Activated CD4-positive, alpha-beta T cell treated with anti-CD3 and anti-CD28 coated beads for 36 hours (primary cell): ENCODE measurements around the gene LAMA2. TPM values are rescaled to one million over a fixed set of nuclear protein-coding genes. Genes with fewer than 3 reads are reported as not detected.

Experiments used
- ATAC-seq: fragments of 200-7000 bp; cut with Tn5 transposase; one replicate; pipeline ENCODE4 v1.10.0; 2021; ENCODE audit warnings: mild to moderate bottlenecking, moderate library complexity
- CTCF ChIA-PET: fragments of 350-600 bp; sonication (Branson Sonifier 250); formaldehyde crosslinking; loops from one replicate; lab custom pipeline; 2021; ENCODE audit warnings: antibody characterized with exemption; lab: Charles Lee
- POLR2A ChIA-PET: fragments of 350-600 bp; sonication (Branson Sonifier 250); formaldehyde crosslinking; loops from one replicate; lab custom pipeline; 2021; ENCODE audit warnings: antibody characterized with exemption, inconsistent platforms; lab: Charles Lee
- DNase-seq: peaks from one replicate; pipeline ENCODE4 v3.0.0-alpha.2; 2020
- H3K27ac Mint-ChIP-seq: one replicate; pipeline ENCODE4 v1.8.0; 2021; ENCODE audit warnings: mixed read lengths
- H3K27me3 Mint-ChIP-seq: one replicate; pipeline ENCODE4 v1.8.0; 2021; ENCODE audit warnings: mixed read lengths
- H3K36me3 Mint-ChIP-seq: one replicate; pipeline ENCODE4 v1.8.0; 2021; ENCODE audit warnings: low read depth, mixed read lengths
- H3K4me1 Mint-ChIP-seq: one replicate; pipeline ENCODE4 v1.8.0; 2021; ENCODE audit warnings: mixed read lengths
- H3K4me3 Mint-ChIP-seq: one replicate; pipeline ENCODE4 v1.8.0; 2021; ENCODE audit warnings: mild to moderate bottlenecking, moderate library complexity, mixed read lengths
- H3K9me3 Mint-ChIP-seq: one replicate; pipeline ENCODE4 v1.8.0; 2021; ENCODE audit warnings: low read depth, mixed read lengths
- intact Hi-C, 2 experiments: fragments of 100-400 bp; cut with DNase I in 1 of 2; cut with micrococcal nuclease in 1 of 2; formaldehyde crosslinking; loops; one replicate each; pipeline versions ENCODE4 v1.14.2 to v1.15.1; 2022 to 2024; cut with DNase I, micrococcal nuclease
- total RNA-seq, 2 experiments: library from RNA; stranded (reverse); gene quantifications; one replicate each; pipeline ENCODE4 v1.2.3, GENCODE V29; 2021

LAMA2 gene
- total RNA-seq, 2 experiments from 2014 or later: 0.65 to 0.80 TPM

- DNase-seq (no peak), ATAC-seq (no peak)
- CTCF ChIA-PET: interaction anchor here (3.0 kb wide), 1 partner anchor 10 kb away, joined by 13 read pairs; no protein-coding TSS in a partner anchor
- no peaks in the 10 kb centered on the region for H3K4me1 Mint-ChIP-seq
- H3K27ac Mint-ChIP-seq: no peak overlapping the region
- POLR2A ChIA-PET: no interaction called here
- no peaks in the 10 kb centered on the region for H3K27me3 Mint-ChIP-seq
- intact Hi-C loops: no loop called here
- no peak overlapping the region for H3K4me3 Mint-ChIP-seq
- no peaks in the 10 kb centered on the region for H3K36me3 Mint-ChIP-seq
- H3K9me3 Mint-ChIP-seq: no peaks in the 10 kb centered on the region
Measured at GRCh38 chr6:129262661-129263060, 379.7 kb downstream of the LAMA2 start.

- POLR2A ChIA-PET: no interaction called here
- Mint-ChIP-seq H3K36me3 (no peaks in the 10 kb centered on the region), H3K9me3 (no peaks in the 10 kb centered on the region)
Measured at GRCh38 chr6:129263176-129263575, 380.2 kb downstream of the LAMA2 start.

GRCh38 chr6:129264480-129265045, 381.6 kb downstream of the LAMA2 start:
- ChIA-PET POLR2A (no interaction called here), CTCF (interaction anchor here (3.0 kb wide), 1 partner anchor 11 kb away, joined by 13 read pairs; no protein-coding TSS in a partner anchor)
- no peaks in the 10 kb centered on the region for H3K9me3 Mint-ChIP-seq
- H3K36me3 Mint-ChIP-seq: no peaks in the 10 kb centered on the region
- H3K4me3 Mint-ChIP-seq: no peak overlapping the region
- no peaks in the 10 kb centered on the region for H3K27me3 Mint-ChIP-seq
- no peak overlapping the region for H3K27ac Mint-ChIP-seq
- no peaks in the 10 kb centered on the region for H3K4me1 Mint-ChIP-seq
- DNase-seq: no peak
- ATAC-seq: no peak
- intact Hi-C loops: no loop called here

More at GRCh38 chr6:129263176-129263575, 380.2 kb downstream of the LAMA2 start:
- H3K4me3 Mint-ChIP-seq: no peak overlapping the region
- CTCF ChIA-PET: interaction anchor here (3.0 kb wide), 1 partner anchor 10 kb away, joined by 13 read pairs; no protein-coding TSS in a partner anchor
- H3K27me3 Mint-ChIP-seq: no peaks in the 10 kb centered on the region
- DNase-seq: no peak
- no peak for ATAC-seq
- H3K27ac Mint-ChIP-seq: no peak overlapping the region
- no peaks in the 10 kb centered on the region for H3K4me1 Mint-ChIP-seq
- intact Hi-C loops: no loop called here

GRCh38 chr6:129267028-129267427, 384.1 kb downstream of the LAMA2 start:
- H3K36me3 Mint-ChIP-seq: no peaks in the 10 kb centered on the region

DNA sequence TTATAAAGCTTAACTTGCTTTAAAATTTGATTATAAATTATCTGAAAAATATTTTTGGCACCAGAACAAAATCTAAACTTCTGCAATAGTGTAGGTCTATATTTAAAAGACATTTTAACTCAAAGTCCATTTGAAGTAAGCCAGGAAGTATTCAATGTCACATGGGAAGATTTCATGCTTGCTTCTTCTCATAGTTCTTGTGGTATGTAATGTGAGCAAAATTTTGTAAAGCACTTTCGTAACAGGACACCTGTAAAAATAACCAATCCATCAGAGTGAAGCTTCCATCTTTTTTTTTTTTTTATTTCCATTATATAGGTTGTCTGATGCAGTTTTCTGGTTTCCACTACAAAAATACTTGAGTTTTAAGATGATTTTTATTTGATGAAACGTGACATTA, 386.1 kb downstream of the LAMA2 start:
- Mint-ChIP-seq H3K4me1 (no peaks in the 10 kb centered on the region), H3K27me3 (no peaks in the 10 kb centered on the region), H3K9me3 (no peaks in the 10 kb centered on the region), H3K36me3 (no peaks in the 10 kb centered on the region), H3K27ac (no peak overlapping the region), H3K4me3 (no peak overlapping the region)
- DNase-seq (no peak), ATAC-seq (no peak)
- ChIA-PET POLR2A (no interaction called here), CTCF (interaction anchor here (0.9 kb wide), 1 partner anchor 101 kb away, joined by 5 read pairs; no protein-coding TSS in a partner anchor)
- intact Hi-C loops: no loop called here

More at GRCh38 chr6:129267028-129267427, 384.1 kb downstream of the LAMA2 start:
- no peak for ATAC-seq
- Mint-ChIP-seq H3K9me3 (no peaks in the 10 kb centered on the region), H3K27ac (no peak overlapping the region), H3K4me1 (no peaks in the 10 kb centered on the region), H3K4me3 (no peak overlapping the region), H3K27me3 (no peaks in the 10 kb centered on the region)
- intact Hi-C loops: no loop called here
- DNase-seq: no peak
- CTCF ChIA-PET: interaction anchor here (1.1 to 1.4 kb wide), 3 partner anchors 13 to 15 kb away, joined by 4 read pairs; no protein-coding TSS in a partner anchor
- POLR2A ChIA-PET: no interaction called here

GRCh38 chr6:129269891-129270290, 387.0 kb downstream of the LAMA2 start:
- POLR2A ChIA-PET: no interaction called here
- no peaks in the 10 kb centered on the region for H3K36me3 Mint-ChIP-seq
- no peaks in the 10 kb centered on the region for H3K9me3 Mint-ChIP-seq
- CTCF ChIA-PET: interaction anchor here (1.2 to 1.6 kb wide), 2 partner anchors 10 to 101 kb away, joined by 3 to 5 read pairs; no protein-coding TSS in a partner anchor
- ATAC-seq (no peak), DNase-seq (no peak)
- H3K4me3 Mint-ChIP-seq: no peak overlapping the region
- intact Hi-C loops: no loop called here
- no peaks in the 10 kb centered on the region for H3K27me3 Mint-ChIP-seq
- no peaks in the 10 kb centered on the region for H3K4me1 Mint-ChIP-seq
- no peak overlapping the region for H3K27ac Mint-ChIP-seq

DNA sequence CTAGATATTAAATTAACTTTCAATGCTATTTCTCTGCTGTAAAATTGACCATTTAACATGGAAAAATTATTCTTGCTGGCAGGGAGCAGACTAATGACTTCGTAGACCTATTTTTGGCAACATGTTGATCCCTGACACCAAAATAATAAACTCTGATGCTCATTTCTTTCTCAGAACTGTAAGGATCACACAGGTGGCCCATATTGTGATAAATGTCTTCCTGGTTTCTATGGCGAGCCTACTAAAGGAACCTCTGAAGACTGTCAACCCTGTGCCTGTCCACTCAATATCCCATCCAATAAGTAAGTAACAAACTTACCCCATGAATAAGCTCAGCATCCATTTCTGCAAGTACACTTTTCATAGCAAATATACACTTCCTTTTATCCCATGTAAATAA, 387.5 kb downstream of the LAMA2 start:
- CTCF ChIA-PET: interaction anchor here (1.0 to 1.6 kb wide), 3 partner anchors 9 to 100 kb away, joined by 3 to 5 read pairs (median 3); no protein-coding TSS in a partner anchor
- ATAC-seq (no peak), DNase-seq (no peak)
- H3K9me3 Mint-ChIP-seq: no peaks in the 10 kb centered on the region
- intact Hi-C loops: no loop called here
- POLR2A ChIA-PET: no interaction called here
- no peaks in the 10 kb centered on the region for H3K4me1 Mint-ChIP-seq
- no peaks in the 10 kb centered on the region for H3K27me3 Mint-ChIP-seq
- no peak overlapping the region for H3K27ac Mint-ChIP-seq
- H3K36me3 Mint-ChIP-seq: no peaks in the 10 kb centered on the region
- H3K4me3 Mint-ChIP-seq: no peak overlapping the region

DNA sequence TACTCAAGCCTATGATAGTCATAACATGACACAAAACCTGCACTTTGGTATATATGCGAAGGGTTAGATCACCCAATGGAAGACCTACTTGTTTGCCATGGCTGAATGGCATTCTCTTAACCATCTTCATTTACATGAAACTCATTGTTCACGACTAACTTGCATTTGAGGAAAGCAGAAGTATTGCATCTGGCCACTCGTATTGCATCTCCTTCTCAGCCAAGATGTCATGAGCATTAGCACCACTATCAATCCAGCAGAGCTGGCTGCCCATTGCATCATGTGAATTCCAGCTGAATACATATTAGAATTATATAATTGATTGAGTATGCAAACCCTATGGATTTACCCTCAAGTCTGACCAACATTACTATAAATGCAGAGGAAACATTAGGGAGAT, 390.2 kb downstream of the LAMA2 start:
- H3K27ac Mint-ChIP-seq: no peak overlapping the region
- DNase-seq: no peak
- ChIA-PET POLR2A (no interaction called here), CTCF (no interaction called here)
- no peak overlapping the region for H3K4me3 Mint-ChIP-seq
- no peaks in the 10 kb centered on the region for H3K9me3 Mint-ChIP-seq
- intact Hi-C loops: no loop called here
- no peak for ATAC-seq
- H3K4me1 Mint-ChIP-seq: no peaks in the 10 kb centered on the region
- peaks cover 1% of the 10 kb centered on the region for H3K27me3 Mint-ChIP-seq
- H3K36me3 Mint-ChIP-seq: no peaks in the 10 kb centered on the region

DNA sequence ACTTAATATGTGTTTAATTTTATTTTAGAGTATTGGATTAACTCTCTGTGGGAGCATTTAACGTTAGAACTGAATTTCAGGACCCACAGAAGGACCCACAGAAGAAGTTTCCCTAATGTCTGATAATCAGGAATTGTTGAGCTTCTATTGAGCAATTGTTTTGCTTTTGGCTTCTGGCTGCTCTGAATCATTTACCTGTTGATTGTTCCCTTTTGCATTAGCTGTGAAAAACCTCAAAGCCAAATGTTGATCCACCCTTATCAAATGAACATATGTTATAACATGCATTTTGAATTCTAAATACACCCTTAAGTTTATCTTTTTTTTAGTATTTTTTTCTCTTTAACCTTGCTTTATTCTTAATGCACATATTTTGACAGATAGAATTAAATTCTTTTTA, 393.5 kb downstream of the LAMA2 start:
- H3K27ac Mint-ChIP-seq: no peak overlapping the region
- H3K9me3 Mint-ChIP-seq: no peaks in the 10 kb centered on the region
- H3K4me3 Mint-ChIP-seq: no peak overlapping the region
- intact Hi-C loops: no loop called here
- H3K36me3 Mint-ChIP-seq: no peaks in the 10 kb centered on the region
- DNase-seq: no peak
- H3K4me1 Mint-ChIP-seq: peaks cover 12% of the 10 kb centered on the region
- CTCF ChIA-PET: interaction anchor here (0.7 to 1.0 kb wide), 2 partner anchors 28 to 459 kb away, joined by 3 read pairs; no protein-coding TSS in a partner anchor
- POLR2A ChIA-PET: no interaction called here
- peaks cover 1% of the 10 kb centered on the region for H3K27me3 Mint-ChIP-seq
- no peak for ATAC-seq

DNA sequence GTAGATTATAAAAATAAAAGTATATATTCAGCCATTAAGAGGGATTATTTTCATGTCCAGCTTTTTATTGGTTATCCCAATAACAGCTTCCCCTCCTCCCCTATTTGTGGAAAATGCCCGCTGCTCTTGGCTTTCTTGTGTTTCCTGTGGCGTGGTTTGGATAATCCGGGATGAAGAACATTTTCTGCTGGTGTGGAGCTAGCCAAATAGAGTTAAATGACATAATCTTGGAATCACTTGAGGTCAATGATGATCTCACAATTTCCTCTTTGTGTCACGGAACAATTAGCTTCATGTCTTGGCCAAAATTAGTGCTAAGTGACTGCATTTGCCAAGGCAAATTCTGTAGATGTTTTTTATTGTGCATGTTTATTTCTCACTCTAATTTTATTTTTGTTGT, 394.0 kb downstream of the LAMA2 start:
- intact Hi-C loops: no loop called here
- POLR2A ChIA-PET: no interaction called here
- Mint-ChIP-seq H3K27me3 (peaks cover 1% of the 10 kb centered on the region), H3K9me3 (no peaks in the 10 kb centered on the region), H3K4me1 (peaks cover 12% of the 10 kb centered on the region), H3K27ac (no peak overlapping the region), H3K36me3 (no peaks in the 10 kb centered on the region), H3K4me3 (no peak overlapping the region)
- CTCF ChIA-PET: interaction anchor here (0.7 to 1.0 kb wide), 2 partner anchors 28 to 459 kb away, joined by 3 read pairs; no protein-coding TSS in a partner anchor
- ATAC-seq (no peak), DNase-seq (no peak)

DNA sequence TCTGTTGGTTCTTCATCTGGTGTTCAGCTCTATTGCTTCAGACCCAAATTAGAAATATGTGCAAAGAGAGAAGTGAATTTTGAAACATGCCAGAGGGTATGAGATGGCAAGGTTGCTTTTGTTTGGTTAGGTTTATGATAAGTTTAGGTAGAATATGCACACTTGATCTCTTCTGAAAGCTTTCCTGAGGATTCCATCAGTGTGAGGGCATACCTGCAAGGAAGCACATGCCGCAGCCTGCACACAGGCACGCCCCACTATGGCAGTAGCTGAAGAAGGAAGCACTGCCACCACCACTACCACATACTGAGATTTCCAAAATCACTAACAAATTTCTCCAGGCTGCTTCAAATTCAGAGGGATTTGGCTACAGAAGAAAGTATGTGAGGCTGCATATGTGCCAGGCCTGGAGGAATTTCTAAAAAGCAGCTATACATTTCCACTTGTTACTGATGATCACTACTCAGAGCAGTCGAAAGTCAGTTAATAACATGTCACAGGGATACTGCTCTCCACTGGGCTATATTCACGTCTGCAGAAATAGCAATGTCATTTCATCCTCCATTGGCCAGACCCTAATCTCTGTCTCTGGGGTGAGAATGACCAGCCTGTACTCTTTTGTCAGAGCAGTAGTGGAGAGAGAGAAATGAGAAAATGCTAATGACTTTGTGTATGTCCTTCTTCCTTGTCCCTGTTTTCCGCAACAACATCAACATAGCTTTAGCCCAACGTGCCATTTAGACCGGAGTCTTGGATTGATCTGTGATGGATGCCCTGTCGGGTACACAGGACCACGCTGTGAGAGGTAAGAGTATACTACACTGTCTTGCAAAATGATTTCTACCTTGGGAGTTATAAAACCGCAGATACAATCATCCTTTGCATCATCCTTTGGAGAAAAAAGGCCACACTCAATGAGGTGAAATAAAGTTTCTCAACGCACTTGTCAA, 396.7 kb downstream of the LAMA2 start:
- POLR2A ChIA-PET: no interaction called here
- no peak overlapping the region for H3K27ac Mint-ChIP-seq
- ATAC-seq: no peak
- H3K9me3 Mint-ChIP-seq: no peaks in the 10 kb centered on the region
- CTCF ChIA-PET: interaction anchor here (1.0 to 1.9 kb wide), 3 partner anchors 9 to 27 kb away, joined by 3 to 5 read pairs (median 4); no protein-coding TSS in a partner anchor
- no peaks in the 10 kb centered on the region for H3K36me3 Mint-ChIP-seq
- H3K4me1 Mint-ChIP-seq: peaks cover 12% of the 10 kb centered on the region
- intact Hi-C loops: no loop called here
- H3K27me3 Mint-ChIP-seq: peaks cover 1% of the 10 kb centered on the region
- no peak overlapping the region for H3K4me3 Mint-ChIP-seq
- no peak for DNase-seq
